Head of caudate nucleus (tissue), 42 donors: ENCODE data around the gene TNKS1BP1.

Experiments
- DNase-seq, 42 donors: peaks; one replicate each; pipeline versions ENCODE4 v3.0.0 to v3.0.0-alpha.2; 2020 to 2021; ENCODE audit warnings: mixed read lengths in 7 of 42
- intact Hi-C: fragments of 100-400 bp; cut with DNase I; formaldehyde crosslinking; loops from one replicate; pipeline ENCODE4 v1.15.0; 2022

TNKS1BP1 gene

GRCh38 chr11:57276971-57277675 is 47.6 kb downstream of the TNKS1BP1 start:
- intact Hi-C loops, result no loop called here
- no peak for DNase-seq

DNA sequence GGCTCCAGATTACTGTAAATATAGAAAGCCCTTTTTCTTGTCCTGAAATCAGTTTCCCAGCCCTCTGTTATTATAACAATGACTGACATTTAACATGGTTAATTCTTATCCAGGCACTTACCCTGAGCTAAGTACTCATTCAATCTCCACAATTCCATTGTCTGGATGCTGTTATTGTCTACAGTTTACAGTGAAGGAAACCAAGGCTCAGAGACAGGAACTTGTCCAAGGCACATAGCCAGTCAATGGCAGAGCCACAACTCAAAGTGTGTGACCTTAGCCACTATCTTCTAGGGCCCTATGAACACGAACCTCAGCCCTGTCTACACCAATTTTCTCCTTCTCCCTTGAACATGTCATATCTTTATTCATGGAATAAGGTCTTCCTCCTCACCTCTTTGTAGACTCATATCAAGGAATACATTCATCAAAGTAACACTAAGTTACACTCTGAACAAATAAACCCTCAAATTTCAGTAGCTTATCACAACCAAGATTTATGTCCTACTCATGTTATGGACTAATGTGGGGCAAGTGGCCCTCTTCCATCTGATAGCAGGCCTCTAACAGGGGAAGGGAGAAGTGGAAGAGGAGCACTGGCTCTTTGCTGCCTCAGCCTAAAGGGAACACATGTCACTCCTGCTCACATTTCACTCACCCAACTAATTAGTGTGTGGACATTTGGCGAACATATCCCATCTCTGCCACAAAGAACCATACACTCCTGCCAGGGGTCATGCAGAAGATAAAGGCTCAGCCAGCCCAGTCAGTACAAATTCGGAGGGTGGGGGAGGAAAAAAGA is 48.4 kb downstream of the TNKS1BP1 start:
- intact Hi-C loops, result no loop called here
- DNase-seq, result no peak

DNA sequence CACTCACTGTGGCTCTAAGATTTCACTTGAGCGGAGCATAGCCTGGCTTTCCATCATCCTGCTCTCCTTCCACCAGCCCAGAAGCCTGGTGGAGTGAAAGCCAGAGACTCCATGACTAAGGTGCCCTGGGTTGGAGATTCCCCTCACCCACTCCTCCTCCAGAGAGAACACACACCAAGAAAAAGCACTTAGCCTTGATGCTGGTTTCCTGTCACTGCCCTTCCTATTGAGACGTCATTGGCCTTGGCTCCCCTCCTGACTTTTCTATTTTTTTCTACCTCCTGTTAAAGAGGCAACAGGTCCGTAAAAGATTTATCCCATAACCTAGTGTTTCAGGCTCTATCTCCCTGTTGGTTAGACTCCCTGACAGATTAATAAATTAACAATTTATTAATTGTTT is 49.2 kb downstream of the TNKS1BP1 start:
- no peak for DNase-seq
- intact Hi-C loops, result no loop called here

DNA sequence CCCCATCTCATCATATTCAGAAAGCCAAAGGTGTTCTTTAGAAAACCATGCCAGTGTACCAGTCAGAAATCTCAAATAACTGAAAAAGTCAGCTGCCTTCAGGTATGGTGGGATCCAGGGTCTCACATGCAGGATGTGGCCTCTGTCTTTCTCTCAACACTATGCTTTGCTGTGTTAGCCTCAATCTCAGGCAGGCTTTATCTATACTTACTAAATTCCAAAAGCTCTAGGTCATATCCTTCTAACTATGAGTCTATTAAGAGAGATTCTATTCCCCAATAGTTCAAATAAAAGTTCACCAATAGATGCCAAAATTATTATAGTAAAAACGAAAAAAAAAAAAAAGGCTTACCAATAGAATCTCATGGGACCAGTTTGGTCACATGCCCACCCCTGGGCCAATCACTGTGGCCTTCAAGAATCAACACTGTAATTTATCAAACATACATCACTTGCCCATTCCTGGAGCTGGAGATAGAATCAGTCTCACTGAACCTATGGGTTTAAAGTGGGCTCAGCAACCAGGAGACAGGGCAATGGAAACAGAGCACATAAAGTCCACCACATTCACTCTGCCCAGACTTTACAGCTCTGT is 49.8 kb downstream of the TNKS1BP1 start:
- DNase-seq, result no peak
- intact Hi-C loops, result no loop called here

DNA sequence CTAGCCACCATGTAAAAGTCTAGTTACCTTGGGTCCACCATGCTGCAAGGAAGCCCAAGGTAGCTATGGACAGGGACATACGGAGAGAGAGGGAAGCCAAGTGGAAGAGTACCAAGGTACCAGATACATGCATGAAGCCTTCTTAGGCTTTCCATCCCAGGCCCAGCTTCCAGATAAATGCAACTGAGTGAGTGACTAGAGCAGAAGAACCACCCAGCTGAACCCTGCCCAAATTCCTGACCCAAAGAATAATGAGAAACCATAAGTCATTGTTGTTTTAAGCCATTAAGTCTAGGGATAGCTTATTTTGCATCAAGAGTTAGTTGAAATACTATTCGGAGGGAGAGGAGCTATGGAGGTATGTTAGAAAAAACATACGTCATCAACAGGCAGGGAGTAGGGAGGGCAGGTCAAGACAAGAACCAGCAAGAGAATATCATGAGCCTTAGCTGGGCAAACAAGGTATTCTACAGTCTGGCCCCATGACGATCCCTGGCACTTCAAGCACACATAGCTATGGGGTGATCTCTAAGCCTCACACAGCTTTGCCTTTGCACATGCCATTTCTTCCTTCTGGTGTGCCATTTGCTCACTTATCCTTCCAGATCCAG is 51.2 kb downstream of the TNKS1BP1 start:
- no peak for DNase-seq
- intact Hi-C loops, result no loop called here

DNA sequence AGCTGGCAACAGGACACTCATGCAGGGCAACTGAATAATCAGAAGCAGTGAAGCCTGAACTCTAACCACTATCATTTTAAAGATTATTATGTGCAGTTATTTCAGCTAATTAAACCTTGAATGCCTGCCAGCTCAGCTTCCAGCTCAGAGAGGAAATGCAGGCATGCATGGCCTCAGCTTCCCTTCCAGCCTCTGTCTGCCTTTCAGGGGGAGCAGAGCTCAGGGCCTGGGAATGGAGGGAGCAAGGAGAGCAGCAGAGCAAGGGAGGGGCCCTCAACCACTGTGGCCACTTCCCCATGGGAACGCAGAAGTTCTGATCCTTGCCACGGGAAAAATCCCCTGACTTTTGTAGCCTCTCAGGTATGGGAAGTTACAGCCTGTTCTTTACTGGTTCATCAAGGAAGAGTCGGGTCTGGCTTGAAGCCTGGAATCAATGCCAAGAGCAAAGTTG is 55.2 kb downstream of the TNKS1BP1 start:
- DNase-seq, result no peak
- intact Hi-C loops, result no loop called here

GRCh38 chr11:57266157-57266556 is 58.6 kb downstream of the TNKS1BP1 start:
- intact Hi-C loops, result no loop called here
- DNase-seq, result no peak

DNA sequence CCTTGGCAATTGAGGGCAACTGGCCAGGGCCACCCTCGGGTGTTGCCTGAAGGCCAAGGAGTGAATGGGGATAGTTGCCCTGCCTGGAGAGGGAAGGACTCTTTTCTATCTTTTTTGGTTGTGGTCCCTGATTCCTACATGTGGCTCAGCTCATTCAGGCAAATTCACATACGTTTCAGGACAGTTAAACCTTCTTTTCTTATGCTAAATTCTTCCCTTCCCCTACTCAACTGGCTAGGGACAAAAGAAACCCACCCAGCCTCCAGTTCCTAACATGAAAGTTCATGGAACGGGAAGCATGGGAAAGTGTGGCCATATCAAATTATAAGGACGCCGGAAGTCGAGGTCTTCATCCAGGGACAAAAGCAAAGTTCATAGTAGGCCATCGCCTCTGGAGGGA is 61.4 kb downstream of the TNKS1BP1 start:
- DNase-seq, result no peak
- intact Hi-C loops, result no loop called here

DNA sequence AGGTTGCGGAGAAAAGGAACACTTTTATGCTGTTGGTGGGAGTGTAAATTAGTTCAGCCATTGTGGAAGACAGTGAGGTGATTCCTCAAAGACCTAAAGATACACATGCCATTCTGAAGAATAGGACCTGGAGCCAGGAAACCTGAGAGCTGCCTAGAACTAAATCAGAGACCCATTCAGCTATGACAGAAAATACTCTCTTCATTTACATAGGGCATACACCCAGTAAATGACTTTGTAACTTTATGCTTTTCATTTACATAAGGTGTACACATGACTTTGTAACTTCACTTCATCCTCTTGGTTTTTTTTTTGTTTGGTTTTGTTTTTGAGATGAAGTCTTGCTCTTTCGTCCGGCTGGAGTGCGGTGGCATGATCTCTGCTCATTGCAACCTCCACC is 62.6 kb downstream of the TNKS1BP1 start:
- no peak for DNase-seq
- intact Hi-C loops, result no loop called here

- no peak for DNase-seq
- intact Hi-C loops, result no loop called here
Observed at GRCh38 chr11:57260937-57261783, 63.6 kb downstream of the TNKS1BP1 start.

DNA sequence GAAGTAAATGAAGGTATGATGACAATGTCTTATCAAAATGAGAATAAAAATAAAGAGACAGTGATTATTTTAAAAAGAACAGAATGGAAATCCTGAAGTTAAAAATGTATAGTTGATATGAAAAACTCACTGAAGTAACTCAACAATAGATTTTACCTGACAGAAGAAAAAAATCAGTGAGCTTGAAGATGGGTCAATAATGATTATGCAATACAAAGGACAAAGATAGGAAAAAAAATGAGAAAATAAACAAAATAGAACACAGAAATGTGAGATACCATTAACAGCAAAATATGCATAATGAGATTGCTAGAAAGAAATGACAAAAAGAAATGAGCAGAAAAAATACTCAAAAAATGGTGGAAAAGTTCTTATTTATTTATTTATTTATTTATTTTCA is 68.6 kb downstream of the TNKS1BP1 start:
- intact Hi-C loops, result no loop called here
- no peak for DNase-seq

- DNase-seq, result no peak
- intact Hi-C loops, result no loop called here
Observed at GRCh38 chr11:57255618-57256017, 69.1 kb downstream of the TNKS1BP1 start.

- intact Hi-C loops, result no loop called here
- no peak for DNase-seq
Observed at GRCh38 chr11:57254631-57255030, 70.1 kb downstream of the TNKS1BP1 start.

DNA sequence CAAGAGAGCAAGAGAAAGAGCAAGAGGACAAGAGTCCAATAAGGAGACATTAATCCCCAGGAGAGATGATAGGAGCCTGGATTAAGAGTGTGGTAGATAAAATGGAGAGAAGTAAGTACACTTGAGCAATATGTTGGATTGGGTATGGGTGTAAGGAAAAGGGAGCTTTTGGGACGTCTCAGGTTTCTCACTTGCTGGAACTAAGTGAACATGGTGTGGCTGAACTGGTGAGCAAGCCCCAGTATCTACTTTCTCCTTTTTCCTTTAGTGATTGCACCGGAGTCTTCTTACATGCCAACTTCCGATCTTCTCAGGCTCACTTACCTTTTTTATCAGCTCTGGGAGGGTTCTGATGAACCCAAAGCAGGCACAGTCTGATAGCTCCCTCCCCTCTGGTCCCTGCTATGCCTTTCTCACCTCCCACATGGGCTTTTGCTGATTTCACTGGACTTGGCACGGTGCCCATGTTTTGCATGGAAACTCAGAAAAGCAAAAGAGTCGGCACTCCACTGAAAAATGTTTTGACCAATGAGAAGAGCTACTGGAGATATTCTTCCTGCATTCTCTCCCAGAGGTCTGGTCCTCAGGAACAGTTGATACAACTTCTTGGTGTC is 73.2 kb downstream of the TNKS1BP1 start:
- DNase-seq, result peak in 1 of 42 donors; percentile 6
- intact Hi-C loops, result no loop called here

DNA sequence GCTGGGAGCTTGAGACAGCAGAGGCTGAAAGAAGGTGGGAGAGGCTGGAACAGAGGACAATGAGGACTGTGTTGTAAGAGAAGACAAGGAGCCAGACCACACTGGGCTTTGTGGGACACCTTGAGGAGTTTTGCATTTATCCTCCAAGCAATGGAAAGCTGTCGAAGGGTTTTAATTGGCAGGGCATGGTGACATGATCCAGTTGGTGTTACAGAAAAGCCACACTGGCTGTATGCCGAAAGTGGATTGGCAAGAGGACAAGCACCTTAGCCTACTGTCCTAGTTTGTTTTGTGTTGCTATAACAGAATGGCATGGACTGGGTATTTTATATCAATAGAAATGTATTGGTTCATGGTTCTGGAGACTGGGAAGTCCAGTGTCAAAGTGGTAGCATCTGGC is 73.7 kb downstream of the TNKS1BP1 start:
- no peak for DNase-seq
- intact Hi-C loops, result no loop called here
